GM18508 (cell line): ENCODE results near the gene ADCY2.

Source experiments
- ATAC-seq: cut with Tn5 transposase; IDR thresholded peaks from one replicate; pipeline ENCODE4 v1.9.1; 2021; ENCODE audit warnings: moderate number of reproducible peaks; ENCODE audit not compliant: insufficient read depth, unreplicated experiment

Gene ADCY2

DNA sequence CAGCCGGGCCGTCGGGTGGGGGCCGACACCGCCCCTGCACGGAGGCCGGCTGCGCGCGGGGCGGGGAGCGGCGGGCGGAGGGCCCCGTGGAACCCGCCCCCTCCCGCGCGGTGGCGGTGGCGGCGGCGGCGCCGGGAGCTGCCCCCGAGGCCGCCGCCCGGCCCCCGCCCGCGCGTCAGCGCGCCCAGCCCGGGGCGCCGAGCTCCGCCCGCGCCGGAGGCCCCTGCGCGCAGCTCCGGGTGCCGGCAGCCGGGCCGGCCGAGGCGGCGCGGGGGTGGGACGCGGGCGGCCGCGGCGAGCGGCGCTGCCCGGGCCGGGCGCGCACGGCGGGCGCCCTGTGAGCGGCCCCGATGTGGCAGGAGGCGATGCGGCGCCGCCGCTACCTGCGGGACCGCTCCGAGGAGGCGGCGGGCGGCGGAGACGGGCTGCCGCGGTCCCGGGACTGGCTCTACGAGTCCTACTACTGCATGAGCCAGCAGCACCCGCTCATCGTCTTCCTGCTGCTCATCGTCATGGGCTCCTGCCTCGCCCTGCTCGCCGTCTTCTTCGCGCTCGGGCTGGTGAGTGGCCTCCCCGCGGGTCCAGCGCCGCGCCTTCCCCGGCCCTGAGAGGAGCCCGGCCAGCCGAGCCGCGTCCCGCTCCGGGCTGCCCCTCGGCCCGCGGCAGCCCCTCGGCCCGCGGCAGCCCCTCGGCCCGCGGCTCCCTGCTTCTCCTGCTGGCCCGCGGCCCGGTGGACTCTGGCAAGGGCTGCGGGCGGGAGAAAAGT is at the start of gene ADCY2:
Gene ADCY2 (plus strand): TSS at position 192 of the 766 bp plus-strand sequence. CDS start 159 bp downstream, at position 351.
- ATAC-seq: no peak

GRCh38 chr5:7347377-7347776 is 48.6 kb upstream of the ADCY2 start:
- no peak for ATAC-seq

GRCh38 chr5:7348168-7348854 is 47.6 kb upstream of the ADCY2 start:
- ATAC-seq: no peak

- ATAC-seq: no peak
Measured at GRCh38 chr5:7361593-7361992, 34.3 kb upstream of the ADCY2 start.

DNA sequence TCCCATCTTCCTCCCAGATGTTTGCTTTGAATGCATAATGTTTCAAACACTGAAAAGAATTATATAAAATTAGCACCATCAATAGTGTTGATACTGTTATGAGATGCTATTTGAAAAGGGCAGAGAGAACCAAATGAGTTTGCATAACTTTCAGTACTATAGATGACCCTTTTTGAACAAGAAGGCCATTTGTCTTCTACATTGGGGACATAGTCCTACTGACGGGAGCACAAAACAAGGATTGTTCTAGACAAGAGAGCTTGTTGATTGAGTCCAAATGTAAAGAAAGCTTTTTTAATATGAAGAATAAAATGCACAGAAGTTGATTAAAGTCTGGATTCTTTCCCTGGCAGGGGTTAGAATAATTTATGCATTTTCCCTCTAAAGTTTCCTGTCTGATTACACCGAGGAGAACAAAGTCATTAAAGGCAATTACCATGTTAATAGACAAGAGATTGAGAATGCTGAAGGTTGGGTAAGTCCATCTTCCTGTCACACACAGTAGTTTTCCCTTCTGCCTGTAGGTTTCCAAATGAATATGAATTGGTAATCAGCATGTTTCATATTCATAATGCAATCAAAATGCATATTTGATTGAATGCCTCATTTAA is 32.8 kb upstream of the ADCY2 start:
- ATAC-seq: no peak

- no peak for ATAC-seq
Measured at GRCh38 chr5:7364226-7364875, 31.6 kb upstream of the ADCY2 start.

DNA sequence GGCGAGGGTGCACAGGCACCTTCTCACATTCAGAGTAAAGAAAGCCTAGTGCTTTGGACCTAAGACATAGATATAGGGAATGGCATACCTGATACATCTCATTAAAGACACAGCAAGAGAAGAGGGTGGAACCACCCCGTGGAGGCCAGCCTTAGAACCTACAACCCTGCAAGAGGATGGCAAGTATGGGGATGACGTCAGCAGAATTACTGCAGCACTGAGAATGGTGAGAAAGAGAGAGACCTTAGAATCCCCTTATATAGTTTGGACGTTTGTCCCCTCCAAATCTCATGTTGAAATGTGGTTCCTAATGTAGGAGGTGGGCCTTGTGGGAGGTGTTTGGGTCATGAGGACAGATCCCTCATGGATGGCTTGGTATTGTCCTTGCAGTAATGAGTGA is 28.2 kb upstream of the ADCY2 start:
- ATAC-seq: no peak

GRCh38 chr5:7372399-7372798 is 23.5 kb upstream of the ADCY2 start:
- ATAC-seq: no peak

DNA sequence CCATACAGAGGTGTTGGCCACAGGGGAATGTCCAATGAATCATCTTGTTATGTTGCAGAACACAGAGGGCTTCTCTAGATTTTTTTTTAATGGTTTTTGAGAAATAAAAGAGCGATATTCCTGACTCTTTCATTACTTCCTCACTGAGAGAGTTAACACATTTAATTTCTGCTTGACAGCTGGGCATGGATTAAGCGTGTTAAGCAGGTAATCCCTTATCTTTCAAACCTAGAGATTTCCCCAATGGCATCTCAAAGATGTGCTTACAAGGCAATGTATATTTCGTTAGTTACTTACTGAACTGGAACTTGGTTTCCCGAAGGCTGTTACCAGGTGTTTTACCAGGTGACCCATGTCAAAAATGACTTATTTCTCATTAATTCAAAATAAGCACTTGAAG is 21.8 kb upstream of the ADCY2 start:
- ATAC-seq: no peak

DNA sequence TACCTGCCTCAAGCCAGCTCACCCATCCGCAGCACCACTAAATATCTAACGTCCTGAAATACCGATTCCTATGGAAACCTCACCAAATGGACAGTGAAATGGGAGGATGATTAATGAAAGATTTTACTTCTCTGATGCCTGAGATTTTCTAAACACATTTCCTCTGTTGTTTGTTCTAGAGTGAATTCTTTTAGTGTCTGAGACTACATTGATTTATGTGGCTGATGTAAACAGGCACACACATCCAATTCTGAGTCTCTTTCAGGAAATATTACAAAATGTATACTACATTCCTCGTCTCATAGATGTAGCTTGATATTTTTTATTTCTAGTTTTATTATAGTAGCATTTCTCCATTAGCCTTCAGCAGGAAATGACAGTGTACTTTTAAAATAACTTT is 20.5 kb upstream of the ADCY2 start:
- ATAC-seq: no peak

- no peak for ATAC-seq
Measured at GRCh38 chr5:7376871-7377270, 19.1 kb upstream of the ADCY2 start.

DNA sequence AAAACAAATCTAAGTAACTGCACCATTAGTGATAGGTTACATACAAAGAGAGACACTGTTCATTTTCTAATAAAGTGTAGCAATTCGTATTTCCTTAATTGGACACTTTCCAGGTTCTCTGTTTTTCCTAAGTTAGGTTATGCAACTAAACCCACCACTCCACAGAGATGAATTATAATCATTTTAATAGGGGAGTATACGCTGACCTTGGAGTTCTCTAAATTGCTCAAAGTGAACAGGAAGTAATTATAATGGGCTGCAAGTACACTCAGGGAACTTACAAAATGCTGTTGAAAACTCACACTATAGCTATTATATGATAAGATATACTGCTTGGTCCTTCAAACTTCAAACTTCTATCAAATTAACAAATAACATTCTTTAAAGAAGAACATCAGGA is 18.2 kb upstream of the ADCY2 start:
- no peak for ATAC-seq

DNA sequence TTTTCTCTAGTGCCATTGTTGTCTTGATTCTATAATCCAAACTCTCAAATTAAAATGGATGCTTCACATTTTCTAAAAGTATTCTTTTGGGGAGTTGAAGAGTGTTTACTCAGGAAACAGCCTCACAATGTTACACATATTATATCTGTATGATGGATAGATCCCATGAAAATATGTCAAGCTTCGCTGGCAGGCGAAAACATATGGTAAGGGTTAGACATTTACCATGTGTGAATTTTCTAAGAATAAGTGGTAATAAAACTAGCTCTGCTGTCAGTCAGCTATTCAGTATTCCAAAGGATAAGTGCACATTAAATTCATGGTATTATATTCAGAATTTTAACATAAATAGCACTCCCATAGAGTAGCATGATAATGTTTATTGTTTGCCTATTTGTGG is 13.3 kb upstream of the ADCY2 start:
- ATAC-seq: no peak

DNA sequence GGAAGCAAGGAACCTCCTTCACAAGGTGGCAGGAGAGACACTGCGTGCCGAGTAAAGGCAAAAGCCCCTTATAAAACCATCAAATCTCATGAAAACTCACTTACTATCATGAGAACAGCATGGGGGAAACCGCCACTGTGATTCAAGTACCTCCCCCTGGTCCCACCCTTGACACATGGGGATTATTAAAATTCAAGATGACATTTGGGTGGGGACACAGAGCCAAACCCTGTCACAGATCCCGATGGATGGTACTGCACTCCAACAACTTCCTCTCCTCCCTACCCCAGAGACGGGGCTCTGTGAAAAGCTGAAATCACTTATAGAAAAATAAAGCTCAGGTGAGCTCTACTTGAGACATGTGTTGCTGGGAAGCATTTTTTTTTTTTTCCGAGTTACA is 10.3 kb upstream of the ADCY2 start:
- no peak for ATAC-seq

DNA sequence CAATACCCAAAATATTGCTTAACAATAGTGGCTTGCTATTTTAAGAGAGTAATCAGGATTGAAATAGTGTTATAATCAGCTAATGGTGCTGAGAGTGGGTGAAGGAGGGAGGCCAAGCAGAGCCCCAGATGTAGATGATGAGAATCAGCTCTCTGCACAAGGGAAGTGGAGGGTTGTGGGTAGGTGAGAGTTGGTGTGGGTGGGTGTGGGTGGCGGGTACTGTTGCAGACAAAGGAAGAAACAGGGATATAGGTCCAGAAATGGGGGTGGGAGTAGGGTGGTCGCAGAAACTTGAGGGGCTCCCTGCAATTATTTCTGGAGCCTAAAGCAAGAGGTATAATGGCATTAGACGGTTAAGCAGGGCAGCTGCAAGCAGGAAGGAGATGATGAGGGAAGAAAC is 7.4 kb upstream of the ADCY2 start:
- no peak for ATAC-seq

DNA sequence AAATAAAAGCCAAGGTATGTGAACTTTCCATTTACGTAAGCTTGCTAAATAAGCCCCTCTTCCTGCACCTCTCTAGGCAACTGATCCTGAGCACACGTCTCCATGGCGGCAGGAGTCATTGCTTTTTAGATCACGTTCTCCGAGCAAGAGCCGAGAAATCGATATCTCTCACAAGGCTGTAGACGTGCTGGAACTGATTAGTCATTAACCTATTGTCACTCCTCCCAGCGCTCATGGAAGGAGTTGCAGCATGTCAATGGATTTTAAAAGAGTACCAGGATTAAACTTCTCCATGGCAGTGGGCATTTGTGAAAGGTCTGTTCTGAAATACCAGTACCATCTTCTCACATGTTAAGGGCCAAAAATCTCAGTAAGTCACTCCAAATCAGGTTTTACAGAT is 4.7 kb upstream of the ADCY2 start:
- ATAC-seq: no peak

- ATAC-seq: no peak
Measured at GRCh38 chr5:7391814-7392692, 3.9 kb upstream of the ADCY2 start.

DNA sequence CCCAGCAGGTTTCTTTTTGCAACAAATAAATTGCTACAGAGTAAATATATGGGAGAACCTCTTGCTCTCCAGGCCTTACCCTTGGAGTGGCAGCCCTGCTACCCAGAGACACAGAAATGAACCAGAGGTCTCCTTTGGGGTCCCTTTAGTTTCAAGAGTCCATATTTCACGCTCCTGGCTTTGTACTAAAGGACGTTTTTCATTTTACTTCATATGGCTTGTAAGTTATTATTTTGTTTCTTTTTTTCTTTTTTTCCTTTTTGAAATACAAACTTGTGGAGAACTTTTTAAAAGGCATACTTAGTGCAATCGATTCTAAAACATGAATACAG is 3.3 kb upstream of the ADCY2 start:
- ATAC-seq: no peak

DNA sequence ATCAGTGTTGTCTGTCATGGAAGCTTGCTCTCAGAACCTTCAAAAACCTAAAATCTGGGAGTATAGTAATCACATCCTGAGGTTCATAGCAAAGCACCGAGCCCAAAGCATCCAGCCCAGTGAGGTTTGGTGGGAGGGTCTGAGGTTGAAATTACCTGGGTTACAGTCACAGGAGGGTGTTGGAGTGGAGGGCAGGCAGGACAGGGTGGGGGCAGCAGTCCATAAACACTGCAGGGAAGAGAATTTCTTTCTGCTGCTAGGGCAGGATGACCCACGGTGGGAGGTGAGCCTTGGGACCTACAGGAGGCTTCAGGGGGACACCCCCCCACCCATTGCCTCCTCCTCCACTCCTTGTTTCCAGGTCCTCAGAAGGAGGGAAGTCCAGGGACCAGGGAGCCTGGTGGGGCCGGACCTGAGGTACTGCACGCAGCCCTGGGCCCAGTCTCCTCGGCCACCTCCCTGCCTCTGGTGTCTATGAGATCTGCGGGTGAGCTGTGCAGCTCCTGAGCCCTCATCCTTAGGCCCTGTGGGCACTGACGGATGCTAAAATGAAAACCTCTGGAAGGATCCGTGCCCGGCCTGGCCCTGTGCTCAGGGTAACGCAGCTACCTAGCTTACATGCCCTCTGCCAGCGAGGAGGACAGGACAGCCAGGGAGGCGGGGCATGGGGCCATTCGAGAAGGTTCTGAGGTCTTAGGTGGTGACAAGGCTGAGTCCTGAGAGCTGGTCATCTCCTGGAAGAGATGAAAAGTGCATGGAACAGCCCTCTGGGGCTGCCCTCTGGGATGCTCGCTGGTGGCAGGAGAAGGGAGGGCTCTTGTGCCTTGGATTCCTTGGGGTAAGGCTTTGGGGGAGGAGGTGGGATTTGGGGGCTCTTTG is 1.8 kb upstream of the ADCY2 start:
- no peak for ATAC-seq
